Common myeloid progenitor, CD34-positive (primary cell): Measurements from ENCODE around the gene LIFR.

Experiments
- CTCF ChIA-PET: fragments of 350-600 bp; sonication (Branson Sonifier 250); formaldehyde crosslinking; loops from one replicate; lab custom pipeline; 2021; ENCODE audit warnings: antibody characterized with exemption; lab: Charles Lee
- POLR2A ChIA-PET: fragments of 350-600 bp; sonication (Branson Sonifier 250); formaldehyde crosslinking; loops from one replicate; lab custom pipeline; 2021; ENCODE audit warnings: antibody characterized with exemption; lab: Charles Lee
- DNase-seq, 3 donors: peaks; one replicate each; pipeline versions ENCODE4 v3.0.0 to v3.0.0-alpha.2; 2013
- H3K27ac ChIP-seq, 2 experiments: 1 replicate in 1 of 2; 2 replicates in 1 of 2; pipeline ENCODE4 v1.7.0; 2013; ENCODE audit warnings: inconsistent platforms in 2 of 2, low read length in 2 of 2, mild to moderate bottlenecking in 2 of 2, low read depth in 1 of 2, moderate library complexity in 1 of 2; ENCODE audit not compliant: severe bottlenecking in 2 of 2, insufficient read depth in 1 of 2, poor library complexity in 1 of 2
- H3K27me3 ChIP-seq, 5 experiments: replicated peaks in 2 of 5; 1 replicate in 3 of 5; 2 replicates in 2 of 5; pipeline versions ENCODE4 v1.6.1 to v1.7.0; 2013; ENCODE audit warnings: low read length in 4 of 5, mild to moderate bottlenecking in 2 of 5, moderate library complexity in 2 of 5, inconsistent platforms in 1 of 5; ENCODE audit not compliant: insufficient read depth in 5 of 5, control insufficient read depth in 4 of 5
- H3K36me3 ChIP-seq, 4 experiments: 1 replicate in 2 of 4; 2 replicates in 2 of 4; pipeline versions ENCODE4 v1.6.1 to v1.7.0; 2013; ENCODE audit warnings: low read length in 3 of 4, control low read depth in 1 of 4, mild to moderate bottlenecking in 1 of 4; ENCODE audit not compliant: control insufficient read depth in 4 of 4, insufficient read depth in 4 of 4
- H3K4me1 ChIP-seq, 4 experiments: 1 replicate in 3 of 4; 2 replicates in 1 of 4; pipeline versions ENCODE4 v1.6.1 to v1.7.1; 2013; ENCODE audit warnings: low read length in 3 of 4, mild to moderate bottlenecking in 3 of 4, control low read depth in 1 of 4, inconsistent platforms in 1 of 4, moderate library complexity in 1 of 4; ENCODE audit not compliant: control insufficient read depth in 4 of 4, insufficient read depth in 4 of 4; ENCODE audit errors: control extremely low read depth in 1 of 4
- H3K4me3 ChIP-seq, 7 experiments: 1 replicate in 4 of 7; 2 replicates in 3 of 7; pipeline versions ENCODE4 v1.5.1 to v1.7.0; 2013; ENCODE audit warnings: mild to moderate bottlenecking in 7 of 7, low read length in 6 of 7, moderate library complexity in 6 of 7, inconsistent platforms in 2 of 7, low read depth in 2 of 7, control low read depth in 1 of 7; ENCODE audit not compliant: insufficient read depth in 4 of 7, control insufficient read depth in 1 of 7; ENCODE audit errors: extremely low read depth in 1 of 7
- H3K9me3 ChIP-seq, 5 experiments: 1 replicate in 4 of 5; 2 replicates in 1 of 5; pipeline versions ENCODE4 v1.6.1 to v1.7.1; 2013; ENCODE audit warnings: low read length in 4 of 5, mild to moderate bottlenecking in 2 of 5, inconsistent platforms in 1 of 5, low read depth in 1 of 5, moderate library complexity in 1 of 5; ENCODE audit not compliant: control insufficient read depth in 4 of 5, insufficient read depth in 2 of 5; ENCODE audit errors: control extremely low read depth in 1 of 5
- WGBS: methylation state at CpG from one replicate; pipeline ENCODE4 v1.1.5; 2013; ENCODE audit not compliant: insufficient coverage; 5-methylcytosine and 5-hydroxymethylcytosine counted together

The LIFR gene

GRCh38 chr5:38541174-38541725 lies 15.2 kb downstream of the LIFR start:
- ChIA-PET POLR2A (no interaction called here), CTCF (interaction anchor here (1.1 to 2.2 kb wide), 3 partner anchors 10 to 100 kb away, joined by 3 to 9 read pairs (median 4); no protein-coding TSS in a partner anchor)
- H3K4me1 ChIP-seq = no peaks in the 10 kb centered on the region
- no CpG with 5 or more reads among the region's 2 CpGs for WGBS
- H3K36me3 ChIP-seq = no peaks in the 10 kb centered on the region
- no peaks in the 10 kb centered on the region for H3K9me3 ChIP-seq
- peaks cover 0 to 46% (median 17%) of the 10 kb centered on the region in 5 experiments for H3K27me3 ChIP-seq
- no peak overlapping the region for H3K27ac ChIP-seq
- DNase-seq = no peak
- H3K4me3 ChIP-seq = no peak overlapping the region

GRCh38 chr5:38540314-38540713 lies 16.1 kb downstream of the LIFR start:
- H3K4me1 ChIP-seq = no peaks in the 10 kb centered on the region
- no peaks in the 10 kb centered on the region for H3K9me3 ChIP-seq
- peaks cover 0 to 54% (median 21%) of the 10 kb centered on the region in 5 experiments for H3K27me3 ChIP-seq
- no peak for DNase-seq
- no peak overlapping the region for H3K27ac ChIP-seq
- no peaks in the 10 kb centered on the region for H3K36me3 ChIP-seq
- no peak overlapping the region for H3K4me3 ChIP-seq
- CTCF ChIA-PET = interaction anchor here (1.2 to 2.2 kb wide), 3 partner anchors 11 to 99 kb away, joined by 3 to 9 read pairs (median 4); no protein-coding TSS in a partner anchor
- POLR2A ChIA-PET = no interaction called here
- 80% methylated on average over 1 of the region's 6 CpGs for WGBS

DNA sequence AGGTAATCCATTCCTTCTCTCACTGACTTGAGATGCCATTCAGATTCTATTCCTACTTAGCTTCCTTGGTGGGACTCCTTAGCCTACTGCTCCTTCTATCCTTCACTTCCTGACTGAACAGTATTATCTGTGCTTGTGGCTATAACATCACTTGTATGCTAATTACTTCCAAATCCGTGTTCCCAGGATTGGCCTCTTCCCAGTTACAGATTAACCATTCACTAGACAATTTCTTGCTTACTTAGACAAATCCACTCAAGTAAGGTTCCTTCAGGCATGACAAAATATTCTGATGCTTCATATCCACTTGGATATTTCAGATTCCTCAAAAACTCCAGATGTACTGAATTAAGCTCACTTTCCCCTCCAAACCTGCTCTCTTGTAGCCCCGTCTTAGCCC lies 18.3 kb downstream of the LIFR start:
- 88% methylated on average over 2 of the region's 2 CpGs for WGBS
- no peak for DNase-seq
- Histone ChIP-seq H3K4me3 (no peak overlapping the region), H3K9me3 (no peaks in the 10 kb centered on the region), H3K36me3 (no peaks in the 10 kb centered on the region), H3K27me3 (peaks cover 0 to 64% (median 11%) of the 10 kb centered on the region in 5 experiments), H3K27ac (no peak overlapping the region), H3K4me1 (no peaks in the 10 kb centered on the region)
- ChIA-PET CTCF (interaction anchor here (0.8 to 1.6 kb wide), 2 partner anchors 9 to 28 kb away, joined by 3 to 4 read pairs; no protein-coding TSS in a partner anchor), POLR2A (no interaction called here)

GRCh38 chr5:38537505-38537904 lies 18.9 kb downstream of the LIFR start:
- DNase-seq = no peak
- no peaks in the 10 kb centered on the region for H3K36me3 ChIP-seq
- H3K4me1 ChIP-seq = no peaks in the 10 kb centered on the region
- 88% methylated on average over 1 of the region's 4 CpGs for WGBS
- POLR2A ChIA-PET = no interaction called here
- no peak overlapping the region for H3K27ac ChIP-seq
- H3K27me3 ChIP-seq = peaks cover 0 to 65% (median 18%) of the 10 kb centered on the region in 5 experiments
- H3K9me3 ChIP-seq = no peaks in the 10 kb centered on the region
- CTCF ChIA-PET = interaction anchor here (1.6 kb wide), 1 partner anchor 29 kb away, joined by 4 read pairs; no protein-coding TSS in a partner anchor
- no peak overlapping the region for H3K4me3 ChIP-seq

DNA sequence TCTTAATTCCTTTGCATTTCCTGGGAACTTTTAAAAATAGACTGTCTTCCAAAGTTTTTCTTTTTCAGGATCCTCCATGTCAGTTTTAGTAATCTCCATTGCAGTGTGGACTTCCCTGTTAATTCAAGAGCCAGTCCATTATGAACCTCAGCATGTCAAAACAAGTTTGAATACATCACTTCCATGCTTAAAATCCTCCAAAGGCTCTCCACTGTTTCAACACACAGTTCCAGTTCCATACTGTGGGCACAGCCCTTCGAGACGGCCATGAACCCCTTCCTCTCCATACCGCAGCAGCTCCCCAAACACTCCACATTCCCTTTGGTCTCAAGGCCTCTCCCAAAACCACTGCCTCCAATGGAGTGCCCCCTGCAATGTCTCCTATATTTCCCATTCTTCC lies 19.5 kb downstream of the LIFR start:
- H3K36me3 ChIP-seq = no peaks in the 10 kb centered on the region
- H3K27ac ChIP-seq = no peak overlapping the region
- CTCF ChIA-PET = no interaction called here
- 88% methylated on average over 3 of the region's 3 CpGs for WGBS
- DNase-seq = no peak
- no peak overlapping the region for H3K4me3 ChIP-seq
- POLR2A ChIA-PET = no interaction called here
- H3K9me3 ChIP-seq = peaks cover 0 to 4% (median 0%) of the 10 kb centered on the region in 5 experiments
- no peaks in the 10 kb centered on the region for H3K4me1 ChIP-seq
- H3K27me3 ChIP-seq = peaks cover 0 to 68% (median 19%) of the 10 kb centered on the region in 5 experiments

DNA sequence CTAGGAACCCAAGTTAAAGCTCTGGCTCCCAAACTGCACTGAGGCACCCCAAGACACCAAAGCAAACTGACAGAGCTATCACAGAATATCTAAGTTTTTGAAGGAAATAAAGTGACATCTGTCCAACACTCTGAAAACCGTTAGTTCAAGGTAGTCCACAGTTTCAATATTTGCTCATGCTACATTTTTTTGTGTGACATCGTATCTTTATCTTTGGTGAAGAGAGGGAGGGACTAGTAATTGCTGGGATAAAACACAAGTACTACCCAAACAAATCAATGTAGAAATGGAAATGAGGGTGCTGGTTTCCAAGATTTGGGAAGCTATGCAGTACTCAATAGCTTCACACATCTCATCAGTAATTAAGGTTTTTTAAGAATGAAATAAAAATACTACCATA lies 20.6 kb downstream of the LIFR start:
- H3K36me3 ChIP-seq = no peaks in the 10 kb centered on the region
- H3K4me1 ChIP-seq = no peaks in the 10 kb centered on the region
- DNase-seq = no peak
- no peak overlapping the region for H3K4me3 ChIP-seq
- WGBS = 100% methylated on average over 1 of the region's 2 CpGs
- H3K27ac ChIP-seq = no peak overlapping the region
- ChIA-PET POLR2A (no interaction called here), CTCF (no interaction called here)
- peaks cover 0 to 6% (median 0%) of the 10 kb centered on the region in 5 experiments for H3K9me3 ChIP-seq
- H3K27me3 ChIP-seq = peaks cover 0 to 65% (median 21%) of the 10 kb centered on the region in 5 experiments

- H3K4me1 ChIP-seq = no peaks in the 10 kb centered on the region
- no peak for DNase-seq
- no peaks in the 10 kb centered on the region for H3K36me3 ChIP-seq
- peaks cover 0 to 65% (median 24%) of the 10 kb centered on the region in 5 experiments for H3K27me3 ChIP-seq
- WGBS = 80% methylated on average over 3 of the region's 4 CpGs
- H3K27ac ChIP-seq = no peak overlapping the region
- H3K4me3 ChIP-seq = no peak overlapping the region
- ChIA-PET CTCF (interaction anchor here (0.9 to 1.3 kb wide), 2 partner anchors 94 to 96 kb away, joined by 3 read pairs; no protein-coding TSS in a partner anchor), POLR2A (no interaction called here)
- peaks cover 0 to 6% (median 0%) of the 10 kb centered on the region in 5 experiments for H3K9me3 ChIP-seq
These were observed 21.1 kb downstream of the LIFR start for GRCh38 chr5:38535248-38535750.
